Measurements from ENCODE around the gene ZBED2.
A peak's percentile ranks its signal among the peaks of the same experiment; 100 is the strongest.

The ZBED2 gene

DNA sequence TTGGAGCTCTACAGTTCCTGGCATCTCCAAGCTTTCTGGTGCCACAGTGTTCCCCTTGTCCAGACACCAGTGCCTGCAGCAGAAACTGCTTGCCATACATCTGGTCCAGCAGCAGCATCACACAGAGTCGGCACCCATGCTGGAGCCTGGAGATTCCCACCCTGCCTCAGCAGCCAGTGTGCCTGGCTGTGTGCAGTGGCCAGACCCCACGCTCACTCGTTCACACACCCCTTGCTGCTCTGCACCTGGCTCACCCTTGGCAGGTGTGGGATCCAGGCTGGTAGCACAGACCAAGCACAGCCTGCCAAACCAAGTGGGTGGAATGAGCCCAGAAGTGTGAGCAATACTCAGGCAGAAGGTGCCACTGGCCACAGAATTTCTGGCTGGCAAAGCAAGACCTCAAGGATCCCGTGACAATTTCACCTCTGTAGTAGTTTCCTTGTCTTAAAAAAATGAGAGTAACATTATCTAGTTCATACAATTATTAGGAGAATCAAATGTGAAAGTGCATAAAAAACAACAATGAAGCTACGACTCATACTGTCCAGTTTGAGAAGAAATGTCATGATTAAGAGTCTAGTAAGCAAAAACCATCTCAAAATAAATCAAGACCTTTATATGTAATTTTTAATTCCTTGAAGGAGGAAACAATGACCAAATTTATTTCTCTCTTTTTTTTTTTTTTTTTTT is 22.9 kb upstream of the ZBED2 start:
- TF ChIP-seq PAX5 (IDR thresholded peaks at IDR 0.05; ENCODE audit: insufficient read depth, low read length, severe bottlenecking) (no peak), POLR2AphosphoS5 (IDR thresholded peaks at IDR 0.05; ENCODE audit: low read depth, low read length) (no peak), SPI1 (IDR thresholded peaks at IDR 0.05; ENCODE audit: low read depth, low read length) (no peak), POLR2A (IDR thresholded peaks at IDR 0.05; ENCODE audit: low read depth, low read length) (no peak), TAF1 (IDR thresholded peaks at IDR 0.05; ENCODE audit: low read depth, low read length) (no peak), POU2F2 (IDR thresholded peaks at IDR 0.05; ENCODE audit: low read depth, low read length) (no peak)
- peak; percentile 71 for FAIRE-seq

DNA sequence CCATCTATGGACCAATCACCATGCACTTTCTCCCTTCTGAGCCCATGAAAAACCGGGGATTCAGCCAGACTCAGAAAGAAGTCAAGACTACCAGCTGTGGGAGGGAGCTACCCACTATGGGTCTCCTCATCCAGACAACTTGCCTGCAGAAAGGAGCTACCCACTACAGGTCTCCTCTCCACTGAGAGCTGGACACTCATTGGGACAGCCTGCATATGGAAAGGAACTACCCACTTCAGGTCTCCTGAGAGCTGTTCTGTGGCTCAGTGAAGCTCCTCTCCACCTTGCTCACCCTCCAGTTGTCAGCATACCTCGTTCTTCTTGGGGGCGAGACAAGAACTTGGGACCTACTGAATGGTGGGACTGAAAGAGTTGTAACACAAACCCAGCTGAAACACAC is 22.3 kb upstream of the ZBED2 start:
- FAIRE-seq (no peak), DNase-seq (ENCODE audit: insufficient read length, low spot score) (no peak)

More for the DNA sequence above, 22.9 kb upstream of the ZBED2 start:
- no peak for DNase-seq (ENCODE audit: insufficient read length, low spot score)

GRCh38 chr3:111616417-111617105 is 21.4 kb upstream of the ZBED2 start:
- DNase-seq (ENCODE audit: insufficient read length, low spot score) = no peak
- peak; percentile 74 for FAIRE-seq
- TF ChIP-seq TAF1 (IDR thresholded peaks at IDR 0.05; ENCODE audit: low read depth, low read length) (no peak), SPI1 (IDR thresholded peaks at IDR 0.05; ENCODE audit: low read depth, low read length) (no peak), POLR2A (IDR thresholded peaks at IDR 0.05; ENCODE audit: low read depth, low read length) (no peak), POU2F2 (IDR thresholded peaks at IDR 0.05; ENCODE audit: low read depth, low read length) (no peak), POLR2AphosphoS5 (IDR thresholded peaks at IDR 0.05; ENCODE audit: low read depth, low read length) (no peak), PAX5 (IDR thresholded peaks at IDR 0.05; ENCODE audit: insufficient read depth, low read length, severe bottlenecking) (no peak)

More for the DNA sequence above, 22.3 kb upstream of the ZBED2 start:
- no peak for TF ChIP-seq TAF1 (IDR thresholded peaks at IDR 0.05; ENCODE audit: low read depth, low read length)
- no peak for TF ChIP-seq POLR2AphosphoS5 (IDR thresholded peaks at IDR 0.05; ENCODE audit: low read depth, low read length)
- no peak for TF ChIP-seq POU2F2 (IDR thresholded peaks at IDR 0.05; ENCODE audit: low read depth, low read length)
- TF ChIP-seq POLR2A (IDR thresholded peaks at IDR 0.05; ENCODE audit: low read depth, low read length) = no peak
- no peak for TF ChIP-seq SPI1 (IDR thresholded peaks at IDR 0.05; ENCODE audit: low read depth, low read length)
- no peak for TF ChIP-seq PAX5 (IDR thresholded peaks at IDR 0.05; ENCODE audit: insufficient read depth, low read length, severe bottlenecking)

- DNase-seq (ENCODE audit: insufficient read length, low spot score) (no peak), FAIRE-seq (no peak)
- TF ChIP-seq TAF1 (IDR thresholded peaks at IDR 0.05; ENCODE audit: low read depth, low read length) (no peak), SPI1 (IDR thresholded peaks at IDR 0.05; ENCODE audit: low read depth, low read length) (peak; percentile 70), POLR2AphosphoS5 (IDR thresholded peaks at IDR 0.05; ENCODE audit: low read depth, low read length) (no peak), POU2F2 (IDR thresholded peaks at IDR 0.05; ENCODE audit: low read depth, low read length) (no peak), POLR2A (IDR thresholded peaks at IDR 0.05; ENCODE audit: low read depth, low read length) (no peak), PAX5 (IDR thresholded peaks at IDR 0.05; ENCODE audit: insufficient read depth, low read length, severe bottlenecking) (no peak)
These were observed 20.7 kb upstream of the ZBED2 start for GRCh38 chr3:111615880-111616279.

DNA sequence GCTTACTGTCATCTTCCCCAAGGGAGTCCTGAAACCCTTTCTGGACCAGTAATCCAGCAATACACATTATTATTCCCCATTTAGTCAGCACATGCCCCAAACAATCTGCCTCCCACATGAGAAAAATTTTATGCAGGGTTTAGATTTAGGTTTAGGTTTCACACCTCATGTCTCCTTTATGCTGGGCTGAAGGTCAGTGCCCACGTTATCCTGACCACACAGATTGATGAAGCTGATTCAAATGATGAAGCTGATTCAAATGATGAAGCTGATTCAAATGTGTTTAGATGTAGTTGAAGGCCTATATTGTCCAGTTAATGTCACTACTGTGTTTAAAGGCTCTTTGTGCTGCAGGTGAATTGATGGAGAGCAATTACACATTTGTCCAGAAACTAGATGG is 18.1 kb upstream of the ZBED2 start:
- FAIRE-seq = no peak
- TF ChIP-seq PAX5 (IDR thresholded peaks at IDR 0.05; ENCODE audit: insufficient read depth, low read length, severe bottlenecking) = no peak
- no peak for DNase-seq (ENCODE audit: insufficient read length, low spot score)

DNA sequence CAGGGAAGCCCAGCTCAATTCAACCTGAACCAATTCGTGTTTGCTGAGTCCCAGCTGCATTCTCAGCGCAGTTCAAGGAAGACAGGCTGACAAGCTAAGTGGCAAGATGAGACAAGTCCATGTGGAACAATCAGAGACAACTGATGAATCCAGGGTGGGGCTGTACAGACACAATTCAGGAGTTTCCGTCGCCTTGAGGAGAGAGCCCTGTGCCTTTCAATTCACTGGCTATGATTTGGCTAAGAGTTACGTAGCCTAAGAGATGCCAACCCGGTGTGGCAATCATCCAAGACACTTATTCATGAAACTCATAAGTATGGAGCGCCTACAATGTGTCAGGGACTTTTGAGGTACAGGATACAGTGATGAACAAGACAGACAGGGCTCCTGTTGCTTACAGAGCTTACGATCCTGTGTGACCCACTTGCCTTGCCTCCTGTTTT is 15.5 kb upstream of the ZBED2 start:
- FAIRE-seq = no peak
- TF ChIP-seq SPI1 (IDR thresholded peaks at IDR 0.05; ENCODE audit: low read depth, low read length) (no peak), POLR2A (IDR thresholded peaks at IDR 0.05; ENCODE audit: low read depth, low read length) (no peak), PAX5 (IDR thresholded peaks at IDR 0.05; ENCODE audit: insufficient read depth, low read length, severe bottlenecking) (no peak), TAF1 (IDR thresholded peaks at IDR 0.05; ENCODE audit: low read depth, low read length) (no peak), POLR2AphosphoS5 (IDR thresholded peaks at IDR 0.05; ENCODE audit: low read depth, low read length) (no peak), POU2F2 (IDR thresholded peaks at IDR 0.05; ENCODE audit: low read depth, low read length) (no peak)
- no peak for DNase-seq (ENCODE audit: insufficient read length, low spot score)

GRCh38 chr3:111610189-111610588 is 15.0 kb upstream of the ZBED2 start:
- DNase-seq (ENCODE audit: insufficient read length, low spot score) = no peak
- TF ChIP-seq PAX5 (IDR thresholded peaks at IDR 0.05; ENCODE audit: insufficient read depth, low read length, severe bottlenecking) (no peak), POLR2AphosphoS5 (IDR thresholded peaks at IDR 0.05; ENCODE audit: low read depth, low read length) (no peak), POLR2A (IDR thresholded peaks at IDR 0.05; ENCODE audit: low read depth, low read length) (no peak), TAF1 (IDR thresholded peaks at IDR 0.05; ENCODE audit: low read depth, low read length) (no peak), SPI1 (IDR thresholded peaks at IDR 0.05; ENCODE audit: low read depth, low read length) (peak; percentile 95), POU2F2 (IDR thresholded peaks at IDR 0.05; ENCODE audit: low read depth, low read length) (peak; percentile 18; the same call in 1 of the 2 replicates)
- FAIRE-seq = peak; percentile 88

DNA sequence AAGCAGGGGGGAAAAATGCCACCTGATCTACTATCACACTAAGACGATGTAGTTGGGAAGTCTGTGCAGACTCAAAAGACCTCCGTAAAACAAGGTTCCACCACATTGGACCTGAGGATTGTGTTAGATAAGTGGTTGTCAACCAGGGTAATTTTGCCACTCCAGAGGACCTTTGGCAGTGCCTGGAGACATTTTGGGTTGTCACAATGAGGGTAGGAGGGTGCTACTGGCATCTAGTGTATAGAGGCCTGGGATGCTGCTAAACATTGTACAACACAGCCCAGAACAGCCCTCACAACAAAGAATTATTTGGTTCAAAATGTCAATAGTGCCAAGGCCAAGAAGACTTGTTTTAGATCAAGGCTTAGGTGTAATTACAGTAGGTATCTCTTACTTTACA is 14.6 kb upstream of the ZBED2 start:
- peak; percentile 57 for FAIRE-seq
- no peak for TF ChIP-seq POU2F2 (IDR thresholded peaks at IDR 0.05; ENCODE audit: low read depth, low read length)
- no peak for TF ChIP-seq PAX5 (IDR thresholded peaks at IDR 0.05; ENCODE audit: insufficient read depth, low read length, severe bottlenecking)
- no peak for DNase-seq (ENCODE audit: insufficient read length, low spot score)

DNA sequence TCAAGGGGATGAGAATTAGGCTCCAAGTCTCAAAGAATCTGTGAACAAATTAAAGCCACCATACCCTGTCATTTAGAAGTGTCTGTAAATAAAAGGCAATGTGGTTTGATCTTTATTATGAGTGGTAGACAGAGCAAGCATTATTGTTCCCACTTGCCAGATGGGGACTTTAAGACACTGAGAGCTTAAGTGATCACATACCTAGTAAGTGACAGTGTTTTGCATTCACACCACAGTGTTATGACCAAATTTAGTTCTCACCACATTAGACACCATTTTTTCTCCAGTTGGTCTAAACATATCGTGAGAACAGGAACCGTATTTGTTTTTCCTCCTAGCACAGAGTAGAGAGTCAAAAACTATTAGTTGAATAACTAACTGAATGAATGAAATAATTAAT is 13.2 kb upstream of the ZBED2 start:
- no peak for TF ChIP-seq POU2F2 (IDR thresholded peaks at IDR 0.05; ENCODE audit: low read depth, low read length)
- no peak for TF ChIP-seq SPI1 (IDR thresholded peaks at IDR 0.05; ENCODE audit: low read depth, low read length)
- TF ChIP-seq PAX5 (IDR thresholded peaks at IDR 0.05; ENCODE audit: insufficient read depth, low read length, severe bottlenecking) = no peak
- TF ChIP-seq POLR2A (IDR thresholded peaks at IDR 0.05; ENCODE audit: low read depth, low read length) = no peak
- no peak for TF ChIP-seq POLR2AphosphoS5 (IDR thresholded peaks at IDR 0.05; ENCODE audit: low read depth, low read length)
- no peak for TF ChIP-seq TAF1 (IDR thresholded peaks at IDR 0.05; ENCODE audit: low read depth, low read length)
- DNase-seq (ENCODE audit: insufficient read length, low spot score) = no peak
- peak; percentile 87 for FAIRE-seq

Measured in GM12891 (cell line).